B cell (primary cell): ENCODE measurements around the gene APP.

ENCODE experiments used
- CTCF ChIP-seq: fragments of 200-600 bp; IDR thresholded peaks from one replicate; pipeline ENCODE4 v1.8.0; 2022; ENCODE audit warnings: antibody characterized with exemption, mild to moderate bottlenecking
- EZH2 ChIP-seq: IDR thresholded peaks from 2 replicates; pipeline ENCODE4 v1.6.1; 2012; ENCODE audit warnings: borderline replicate concordance, low read depth, mild to moderate bottlenecking, moderate library complexity, low read length; ENCODE audit not compliant: insufficient read depth, poor library complexity, severe bottlenecking

DNA sequence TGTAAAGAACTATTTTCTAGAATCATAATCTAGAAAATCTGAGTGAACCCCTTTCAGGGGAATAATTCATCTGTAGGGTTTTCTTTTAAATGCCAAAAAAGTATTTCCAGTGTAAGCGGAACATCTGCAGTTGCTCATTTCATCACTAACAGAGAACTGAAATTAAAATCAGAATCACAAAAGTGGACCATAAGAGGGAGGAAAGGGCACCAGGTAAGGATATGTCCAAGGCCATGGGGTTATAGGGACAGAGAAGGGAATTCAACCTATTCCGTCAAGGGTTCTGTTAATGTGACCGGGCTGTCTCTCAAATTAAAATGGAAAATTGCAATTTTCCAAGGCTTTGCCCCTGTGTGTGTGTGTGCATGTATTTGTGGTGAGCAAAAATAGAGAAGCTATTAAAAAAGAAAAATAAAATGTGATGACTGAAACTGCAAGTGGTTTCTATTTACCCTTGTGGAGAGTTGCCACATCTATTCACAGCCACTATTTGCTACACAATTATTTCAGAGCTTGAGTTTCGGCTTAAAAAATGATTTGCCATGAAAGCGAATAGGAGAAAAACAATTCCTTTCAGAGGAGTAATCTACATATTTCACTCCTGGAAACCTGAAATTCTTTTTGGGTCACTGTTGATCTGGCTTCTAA lies 53.1 kb downstream of the APP start:
- no peak for TF ChIP-seq CTCF
- no peak for TF ChIP-seq EZH2
